Neural progenitor cell (in vitro differentiated cells): ENCODE data around the gene ADRB2. TPM values are rescaled to one million over a fixed set of nuclear protein-coding genes. Genes with fewer than 3 reads are reported as not detected.

ENCODE experiments used
- DNase-seq: peaks from one replicate; pipeline ENCODE4 v3.0.0-alpha.2; 2016; ENCODE audit warnings: low spot score
- H2AFZ ChIP-seq: fragments of 200-600 bp; sonication (generic); replicated peaks from 2 replicates; pipeline ENCODE4 v1.6.1; 2016; ENCODE audit warnings: antibody characterized with exemption
- H3F3A ChIP-seq: fragments of 200-600 bp; sonication (generic); 2 replicates; pipeline ENCODE4 v1.6.1; 2016; ENCODE audit warnings: antibody characterized with exemption, low read depth
- H3K27ac ChIP-seq: fragments of 200-600 bp; sonication (generic); 2 replicates; pipeline ENCODE4 v1.5.1; 2016; ENCODE audit warnings: mild to moderate bottlenecking
- H3K27me3 ChIP-seq: fragments of 200-600 bp; sonication (generic); 2 replicates; pipeline ENCODE4 v1.6.1; 2016; ENCODE audit warnings: mild to moderate bottlenecking, moderate library complexity
- H3K36me3 ChIP-seq: fragments of 200-600 bp; sonication (generic); 2 replicates; pipeline ENCODE4 v1.5.1; 2016
- H3K4me1 ChIP-seq: fragments of 200-600 bp; sonication (generic); 2 replicates; pipeline ENCODE4 v1.6.1; 2016; ENCODE audit warnings: mixed run types
- H3K4me2 ChIP-seq: fragments of 200-600 bp; sonication (generic); 2 replicates; pipeline ENCODE4 v1.6.1; 2016
- H3K4me3 ChIP-seq: fragments of 200-600 bp; sonication (generic); 2 replicates; pipeline ENCODE4 v1.5.1; 2016
- H3K79me2 ChIP-seq: fragments of 200-600 bp; sonication (generic); 2 replicates; pipeline ENCODE4 v1.6.1; 2016; ENCODE audit warnings: low read depth
- H3K9ac ChIP-seq: fragments of 200-600 bp; sonication (generic); 2 replicates; pipeline ENCODE4 v1.6.1; 2016
- H3K9me3 ChIP-seq: fragments of 200-600 bp; sonication (generic); 2 replicates; pipeline ENCODE4 v1.5.1; 2016; ENCODE audit warnings: low read depth
- H4K20me1 ChIP-seq: fragments of 200-600 bp; sonication (generic); 2 replicates; pipeline ENCODE4 v1.6.1; 2016; ENCODE audit warnings: low read depth
- H3K27ac Mint-ChIP-seq: 3 replicates; pipeline ENCODE4 v1.8.0; 2021; ENCODE audit warnings: mixed read lengths
- H3K27me3 Mint-ChIP-seq: 2 replicates; pipeline ENCODE4 v1.8.0; 2022; ENCODE audit warnings: low read depth, mild to moderate bottlenecking, inconsistent platforms, moderate library complexity, mixed read lengths; ENCODE audit not compliant: insufficient read depth
- H3K36me3 Mint-ChIP-seq: 3 replicates; pipeline ENCODE4 v1.8.0; 2021; ENCODE audit warnings: mixed read lengths
- H3K4me1 Mint-ChIP-seq: 3 replicates; pipeline ENCODE4 v1.8.0; 2021; ENCODE audit warnings: mixed read lengths
- H3K4me3 Mint-ChIP-seq: 3 replicates; pipeline ENCODE4 v1.8.0; 2021; ENCODE audit warnings: mild to moderate bottlenecking, moderate library complexity, mixed read lengths
- H3K9me3 Mint-ChIP-seq: 3 replicates; pipeline ENCODE4 v1.8.0; 2020; ENCODE audit warnings: mixed read lengths
- CTCF ChIP-seq: fragments of 200-600 bp; sonication (generic); IDR thresholded peaks from 2 replicates; pipeline ENCODE4 v1.5.1; 2017; ENCODE audit warnings: antibody characterized with exemption, mild to moderate bottlenecking
- EZH2 ChIP-seq: fragments of 200-600 bp; sonication (generic); IDR thresholded peaks from 2 replicates; pipeline ENCODE4 v1.6.1; 2017; ENCODE audit warnings: antibody characterized with exemption, mild to moderate bottlenecking, moderate library complexity
- EZH2phosphoT487 ChIP-seq: fragments of 200-600 bp; sonication (generic); IDR thresholded peaks from 2 replicates; pipeline ENCODE4 v1.6.1; 2017; ENCODE audit warnings: antibody characterized with exemption
- total RNA-seq: library from RNA; depleted of rRNA; stranded (reverse); fragments of >200 nt; gene quantifications from 2 replicates; pipeline ENCODE4 v1.2.3, GENCODE V29; 2015; ENCODE audit warnings: low replicate concordance

Gene ADRB2
- total RNA-seq, 1 donor from 2014 or later: 0.32 TPM

DNA sequence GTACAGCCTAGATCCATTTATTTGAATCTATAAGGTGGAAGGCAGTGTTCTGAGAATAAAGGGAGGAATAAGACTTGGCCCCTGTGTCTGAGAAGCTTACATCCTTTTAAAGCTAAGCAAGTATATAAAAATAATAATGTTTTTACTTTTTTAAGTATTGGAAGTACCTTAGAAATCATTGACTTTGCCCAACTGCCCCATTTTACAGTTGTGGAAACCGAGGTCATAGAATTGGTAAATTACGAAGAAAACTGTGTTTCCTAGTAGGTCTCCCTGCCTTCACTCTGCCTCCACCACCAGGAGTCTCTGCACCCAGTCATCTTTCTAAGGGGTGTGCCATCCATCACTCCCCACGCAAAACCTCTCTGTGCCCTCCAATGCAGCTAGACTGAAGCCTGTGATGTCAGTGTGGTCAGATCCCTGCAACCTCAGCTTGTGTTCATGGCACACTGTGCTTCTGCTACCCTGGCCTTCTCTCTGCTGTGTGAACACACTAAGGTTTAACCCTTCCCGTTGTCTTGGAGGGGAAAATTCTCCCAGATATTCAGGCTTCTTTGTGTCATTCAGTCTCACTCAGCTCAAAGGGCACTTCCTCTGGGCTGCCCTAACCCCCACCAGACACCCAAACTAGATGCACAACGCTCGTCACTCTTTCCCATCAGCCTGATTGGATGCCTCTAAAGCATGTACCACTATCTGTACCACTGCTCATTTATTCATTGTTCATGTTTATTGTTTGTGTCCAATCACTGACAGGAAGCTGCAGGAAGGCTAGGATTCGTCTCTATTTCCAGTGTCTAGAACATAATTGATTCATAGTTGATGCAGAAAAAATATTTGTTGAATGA lies 18.2 kb downstream of the ADRB2 start:
- peak overlapping the region; percentile 50 for H2AFZ ChIP-seq
- H3K27ac Mint-ChIP-seq: no peak overlapping the region
- H3K27me3 Mint-ChIP-seq: no peaks in the 10 kb centered on the region

GRCh38 chr5:148846930-148847329 lies 20.5 kb downstream of the ADRB2 start:
- Histone ChIP-seq H3F3A (peaks cover 2% of the 10 kb centered on the region), H3K79me2 (no peaks in the 10 kb centered on the region), H3K9ac (no peak overlapping the region), H4K20me1 (no peaks in the 10 kb centered on the region), H3K4me2 (no peak overlapping the region), H3K4me1 (peaks cover 7% of the 10 kb centered on the region), H3K27me3 (no peaks in the 10 kb centered on the region), H3K36me3 (no peaks in the 10 kb centered on the region), H3K4me3 (no peak overlapping the region), H2AFZ (no peak overlapping the region), H3K9me3 (no peaks in the 10 kb centered on the region), H3K27ac (no peak overlapping the region)
- Mint-ChIP-seq H3K4me1 (peaks cover 14% of the 10 kb centered on the region), H3K27me3 (no peaks in the 10 kb centered on the region), H3K4me3 (no peak overlapping the region), H3K27ac (no peak overlapping the region), H3K9me3 (no peaks in the 10 kb centered on the region), H3K36me3 (no peaks in the 10 kb centered on the region)
- no peak for DNase-seq
- TF ChIP-seq EZH2 (no peak), CTCF (no peak), EZH2phosphoT487 (no peak)

More for the DNA sequence above, 18.2 kb downstream of the ADRB2 start:
- Histone ChIP-seq H4K20me1 (no peaks in the 10 kb centered on the region), H3K27ac (no peak overlapping the region), H3K4me3 (no peak overlapping the region), H3K79me2 (no peaks in the 10 kb centered on the region), H3K36me3 (no peaks in the 10 kb centered on the region), H3K9ac (no peak overlapping the region), H3K9me3 (no peaks in the 10 kb centered on the region), H3K27me3 (no peaks in the 10 kb centered on the region), H3K4me2 (no peak overlapping the region), H3K4me1 (peaks cover 7% of the 10 kb centered on the region), H3F3A (peaks cover 2% of the 10 kb centered on the region)
- H3K36me3 Mint-ChIP-seq: no peaks in the 10 kb centered on the region
- no peaks in the 10 kb centered on the region for H3K9me3 Mint-ChIP-seq
- TF ChIP-seq CTCF (no peak), EZH2phosphoT487 (no peak), EZH2 (no peak)
- no peak overlapping the region for H3K4me3 Mint-ChIP-seq
- no peak for DNase-seq
- H3K4me1 Mint-ChIP-seq: peaks cover 14% of the 10 kb centered on the region

DNA sequence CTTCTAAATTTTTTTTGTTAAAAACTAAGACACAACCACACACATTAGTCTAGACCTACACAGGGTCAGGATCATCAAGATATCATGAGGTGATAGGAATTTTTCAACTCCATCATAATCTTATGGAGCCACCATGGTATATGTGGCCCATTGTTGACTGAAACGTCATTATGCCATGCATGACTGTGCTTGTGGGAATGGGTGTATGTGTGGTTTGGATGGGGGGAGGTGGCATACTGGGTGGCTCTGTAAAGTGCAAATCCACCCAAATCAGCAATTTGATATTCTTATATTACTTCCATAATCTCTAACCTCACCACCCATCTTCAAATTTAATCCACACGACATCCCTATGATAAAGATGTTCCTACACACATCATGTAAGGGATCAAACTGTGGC lies 21.0 kb downstream of the ADRB2 start:
- Mint-ChIP-seq H3K4me3 (no peak overlapping the region), H3K27me3 (no peaks in the 10 kb centered on the region), H3K9me3 (no peaks in the 10 kb centered on the region), H3K4me1 (peaks cover 14% of the 10 kb centered on the region), H3K36me3 (no peaks in the 10 kb centered on the region), H3K27ac (no peak overlapping the region)
- Histone ChIP-seq H3K27me3 (no peaks in the 10 kb centered on the region), H3K4me1 (peaks cover 7% of the 10 kb centered on the region), H3K4me2 (no peak overlapping the region), H3K9ac (no peak overlapping the region), H3F3A (peaks cover 2% of the 10 kb centered on the region), H3K36me3 (no peaks in the 10 kb centered on the region), H3K27ac (no peak overlapping the region), H3K9me3 (no peaks in the 10 kb centered on the region), H3K4me3 (no peak overlapping the region), H3K79me2 (no peaks in the 10 kb centered on the region), H2AFZ (no peak overlapping the region), H4K20me1 (no peaks in the 10 kb centered on the region)
- no peak for TF ChIP-seq EZH2
- TF ChIP-seq CTCF: no peak
- no peak for TF ChIP-seq EZH2phosphoT487
- DNase-seq: no peak
